Ammon's horn (tissue), 1 donor: ENCODE results near the gene TMEM117.
"Not testable (repeated sequence)": the region's sequence is repeated elsewhere in the genome, so short reads cannot be mapped to it uniquely, and the experiment has no call there.

ENCODE experiments used
- DNase-seq: peaks from one replicate; pipeline ENCODE4 v3.0.0-alpha.2; 2016; ENCODE audit warnings: low spot score

Gene TMEM117

GRCh38 chr12:44025499-44025898 is 189.6 kb downstream of the TMEM117 start:
- DNase-seq: no peak

DNA sequence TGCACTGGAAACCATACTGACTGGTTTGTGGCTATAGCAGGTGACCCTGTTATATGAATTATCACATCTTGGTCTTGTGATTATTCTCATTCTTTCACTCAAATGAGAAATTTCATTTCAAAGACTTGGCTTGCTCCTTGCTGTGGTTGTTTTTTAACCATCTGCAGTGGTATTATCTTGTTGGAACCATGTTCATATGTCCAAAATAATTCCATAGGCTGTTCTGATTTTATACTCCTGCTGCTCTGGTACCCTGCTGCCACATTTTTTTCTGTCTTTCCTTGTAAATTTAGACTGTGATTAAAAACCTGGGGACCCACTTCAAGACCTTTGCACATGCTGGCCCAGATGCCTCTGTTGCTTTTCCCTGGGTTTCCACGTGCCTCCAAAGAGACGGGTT is 190.2 kb downstream of the TMEM117 start:
- DNase-seq: no peak

- DNase-seq: not testable (repeated sequence)
These were observed 191.0 kb downstream of the TMEM117 start for GRCh38 chr12:44026926-44027325.

GRCh38 chr12:44029194-44029593 is 193.3 kb downstream of the TMEM117 start:
- DNase-seq: no peak

DNA sequence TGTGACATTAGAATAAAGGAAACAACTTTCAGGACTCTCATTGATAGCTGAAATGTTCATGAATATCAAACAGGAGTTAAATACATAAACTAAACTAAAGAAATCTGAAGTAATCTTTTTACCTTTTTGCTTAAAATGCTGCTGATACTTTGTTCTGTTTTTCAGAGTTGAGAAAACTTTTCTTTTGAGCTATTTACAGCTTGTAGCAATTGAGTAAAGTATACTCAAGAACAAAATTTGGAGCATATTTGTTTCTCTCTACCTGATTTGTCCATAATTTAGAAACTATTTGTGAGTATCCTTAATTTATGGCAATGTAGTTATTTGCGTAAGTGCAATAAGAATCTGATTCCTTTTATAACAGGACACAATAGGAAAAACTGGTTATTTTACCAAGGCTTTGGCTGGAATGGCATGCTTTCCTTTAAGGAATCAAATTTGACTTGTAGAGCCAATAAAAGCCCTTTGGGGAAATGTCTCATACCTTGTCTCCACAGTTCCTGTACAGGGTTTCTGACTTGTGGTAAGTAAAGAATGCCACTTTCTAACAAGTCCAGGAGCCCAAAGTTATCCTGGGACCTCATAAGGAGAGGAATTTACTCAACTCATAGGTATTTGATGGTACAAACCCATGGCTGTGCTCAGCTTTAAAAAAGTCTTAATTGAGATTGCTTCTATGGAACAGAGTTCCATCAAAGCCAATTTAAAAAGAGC is 195.7 kb downstream of the TMEM117 start:
- DNase-seq: no peak

DNA sequence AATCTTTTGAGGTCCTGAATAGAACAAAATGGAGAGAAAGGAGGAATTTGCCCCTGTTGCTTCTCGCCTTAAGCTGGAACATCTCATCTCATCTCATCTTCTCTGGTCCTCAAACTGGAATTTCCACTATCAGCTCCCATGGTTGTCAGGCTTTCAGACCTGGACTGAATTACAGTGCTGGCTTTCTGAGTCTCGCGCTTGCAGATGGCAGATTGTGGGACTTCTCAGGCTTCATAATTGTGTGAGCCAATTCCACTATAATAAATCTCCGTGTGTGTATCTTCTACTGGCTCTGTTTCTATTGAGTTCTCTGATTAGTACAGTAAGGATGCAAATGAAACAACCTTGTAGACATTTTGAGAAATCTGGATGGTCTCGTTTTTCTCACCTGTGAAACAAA is 199.0 kb downstream of the TMEM117 start:
- no peak for DNase-seq

DNA sequence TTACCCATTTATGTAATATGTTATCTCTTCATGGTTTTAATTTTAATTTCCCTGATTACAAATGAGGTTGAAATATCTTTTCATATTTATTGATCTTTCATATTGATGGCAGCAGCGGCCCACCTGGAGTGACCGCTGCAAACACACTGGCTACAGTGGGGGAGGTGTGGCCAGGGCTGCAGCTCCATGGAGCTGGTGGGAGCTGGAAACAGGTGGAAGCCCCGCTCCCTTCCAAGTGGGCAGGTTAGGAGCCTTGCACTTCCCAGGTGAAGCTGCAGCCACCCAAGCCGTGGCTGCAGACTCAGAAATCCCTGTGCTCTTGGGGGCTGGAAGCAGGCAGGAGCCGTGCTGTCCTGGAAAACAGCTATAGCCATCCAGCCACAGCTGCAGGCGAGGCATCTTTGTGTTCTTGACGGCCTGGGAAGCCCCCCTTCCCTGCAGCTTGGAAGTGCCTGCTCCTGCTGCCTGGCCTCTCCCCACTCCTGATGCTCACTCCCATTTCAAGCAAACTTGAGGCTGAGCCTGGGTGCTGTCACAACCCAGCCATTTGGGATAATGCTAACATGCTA is 201.1 kb downstream of the TMEM117 start:
- DNase-seq: no peak

DNA sequence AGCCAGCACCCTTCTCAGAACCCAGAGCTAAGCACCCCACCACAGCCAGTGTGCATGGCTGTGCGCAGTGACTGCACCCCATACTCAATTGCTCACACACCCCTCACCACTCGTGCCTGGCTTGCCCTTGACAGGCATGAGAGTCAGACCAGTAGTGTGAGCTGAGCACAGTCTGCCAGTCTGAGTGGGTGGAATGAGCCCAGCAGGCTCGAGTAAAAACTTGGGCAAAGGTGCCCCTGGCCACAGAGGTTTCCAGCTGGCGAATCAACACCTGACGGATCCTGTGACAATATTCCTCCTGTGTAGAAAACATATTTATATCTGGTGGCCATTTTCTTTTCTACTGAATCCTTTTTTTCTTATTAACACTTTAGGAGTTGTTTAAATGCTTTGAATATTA is 202.5 kb downstream of the TMEM117 start:
- DNase-seq: no peak

- not testable (repeated sequence) for DNase-seq
These were observed 208.6 kb downstream of the TMEM117 start for GRCh38 chr12:44044491-44044890.

DNA sequence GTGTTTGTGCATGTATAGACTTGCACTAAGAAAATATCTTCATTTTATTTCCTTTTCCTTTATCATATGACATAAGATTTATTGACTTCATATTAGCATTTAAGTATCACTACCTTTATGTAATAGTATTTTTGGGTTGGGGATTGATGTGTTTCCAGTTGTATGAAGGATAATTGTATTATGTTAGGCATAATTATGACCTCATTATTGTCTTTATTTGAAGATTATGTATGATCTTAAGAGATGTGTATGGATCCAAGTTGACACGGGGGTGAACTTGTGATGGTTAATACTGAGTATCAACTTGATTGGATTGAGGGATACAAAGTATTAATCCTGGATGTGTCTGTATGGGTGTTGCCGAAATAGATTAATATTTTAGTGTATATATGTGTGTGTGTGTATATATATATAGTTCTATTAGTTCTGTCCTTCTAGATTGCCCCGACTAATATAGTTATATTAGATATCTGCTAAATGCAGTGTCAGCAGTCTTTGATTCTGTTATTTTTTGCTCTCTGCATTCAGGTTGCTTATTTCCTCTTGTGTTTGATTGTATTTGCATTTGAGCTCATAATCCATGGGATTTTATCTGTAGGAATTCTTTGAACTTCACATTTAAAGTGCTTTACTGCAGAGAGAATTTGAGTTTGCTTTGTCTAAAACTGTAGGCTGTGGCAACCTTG is 211.0 kb downstream of the TMEM117 start:
- no peak for DNase-seq

GRCh38 chr12:44052554-44052953 is 216.7 kb downstream of the TMEM117 start:
- DNase-seq: no peak

- DNase-seq: no peak
These were observed 217.8 kb downstream of the TMEM117 start for GRCh38 chr12:44053549-44054127.

DNA sequence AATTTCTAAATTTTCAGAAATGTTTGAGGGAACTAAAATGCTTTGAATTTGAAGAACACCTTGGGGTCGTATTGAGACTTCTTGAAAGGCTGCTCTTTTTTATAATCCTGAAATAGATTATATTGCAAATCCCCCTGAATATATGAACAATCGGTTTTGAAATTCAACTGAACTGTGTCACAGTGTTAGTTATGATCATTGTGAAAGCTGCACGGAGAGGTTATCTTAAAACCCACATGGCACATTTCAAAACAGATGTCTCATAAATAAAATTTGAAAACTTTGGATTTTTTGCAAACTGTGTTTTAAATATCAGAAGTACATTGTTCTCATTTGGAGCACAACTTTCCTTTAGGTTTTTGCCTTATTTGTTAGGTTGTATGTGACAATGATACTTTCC is 218.4 kb downstream of the TMEM117 start:
- DNase-seq: no peak

GRCh38 chr12:44058366-44058765 is 222.5 kb downstream of the TMEM117 start:
- no peak for DNase-seq

- no peak for DNase-seq
These were observed 223.6 kb downstream of the TMEM117 start for GRCh38 chr12:44059476-44059875.

DNA sequence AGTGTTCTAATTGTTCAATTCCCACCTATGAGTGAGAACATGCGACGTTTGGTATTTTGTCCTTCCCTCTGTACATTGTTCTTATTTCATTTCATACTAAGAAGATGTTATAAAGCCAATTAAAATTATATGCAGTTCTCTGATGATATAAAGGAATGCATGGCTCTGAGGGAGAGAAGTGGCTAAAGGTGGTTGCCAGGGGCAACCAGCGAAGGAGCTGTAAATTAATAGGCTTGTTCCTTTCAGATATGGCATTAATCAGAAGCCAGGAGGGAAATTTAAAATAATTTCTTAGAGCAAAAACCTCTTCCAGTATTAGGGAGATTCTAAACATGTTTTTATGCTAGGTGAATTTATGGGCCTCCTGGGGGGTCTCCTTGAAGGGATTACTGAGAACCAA is 227.8 kb downstream of the TMEM117 start:
- DNase-seq: no peak

DNA sequence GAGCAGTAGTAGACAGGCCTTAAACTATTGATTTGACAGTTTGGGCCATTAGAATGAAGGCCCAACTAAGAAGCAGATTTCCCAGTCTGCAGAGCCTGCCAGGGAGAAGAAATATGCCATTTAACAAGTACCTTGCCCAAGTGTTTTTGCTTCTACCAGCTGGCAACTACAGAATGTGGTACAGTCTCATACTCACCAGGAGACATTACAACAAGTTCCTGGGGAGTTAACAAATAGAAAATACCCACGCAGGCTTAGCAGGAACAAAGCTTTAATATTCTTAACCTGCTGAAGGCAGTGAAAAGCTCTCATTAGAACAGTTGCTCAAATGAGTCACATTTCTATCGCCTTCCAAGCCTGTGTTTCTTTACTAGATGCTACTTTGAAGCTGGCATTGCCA is 241.0 kb downstream of the TMEM117 start:
- peak; percentile 39 for DNase-seq

- DNase-seq: no peak
These were observed 241.4 kb downstream of the TMEM117 start for GRCh38 chr12:44077294-44077693.

DNA sequence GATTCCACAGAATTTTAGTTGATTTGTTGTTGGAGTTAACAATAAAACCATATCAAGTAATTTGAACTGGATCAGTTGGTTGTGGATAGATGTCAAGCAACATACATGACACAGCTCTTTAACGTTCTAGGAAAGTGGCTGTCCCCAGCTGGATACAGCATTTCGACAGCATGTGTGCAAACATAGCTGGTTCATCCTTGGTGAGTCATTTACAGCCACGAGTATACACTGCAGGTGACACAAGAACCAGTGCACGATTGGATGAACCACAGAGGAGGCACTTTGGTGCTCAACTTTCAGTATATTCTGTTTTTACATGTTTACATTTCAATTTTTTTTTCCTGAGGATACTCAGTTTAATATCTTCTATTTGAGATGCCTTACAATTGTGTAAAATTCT is 242.4 kb downstream of the TMEM117 start:
- DNase-seq: no peak

GRCh38 chr12:44088647-44089046 is 252.8 kb downstream of the TMEM117 start:
- DNase-seq: no peak

- no peak for DNase-seq
These were observed 256.2 kb downstream of the TMEM117 start for GRCh38 chr12:44091948-44092606.

GRCh38 chr12:44098786-44099185 is 262.9 kb downstream of the TMEM117 start:
- DNase-seq: no peak

DNA sequence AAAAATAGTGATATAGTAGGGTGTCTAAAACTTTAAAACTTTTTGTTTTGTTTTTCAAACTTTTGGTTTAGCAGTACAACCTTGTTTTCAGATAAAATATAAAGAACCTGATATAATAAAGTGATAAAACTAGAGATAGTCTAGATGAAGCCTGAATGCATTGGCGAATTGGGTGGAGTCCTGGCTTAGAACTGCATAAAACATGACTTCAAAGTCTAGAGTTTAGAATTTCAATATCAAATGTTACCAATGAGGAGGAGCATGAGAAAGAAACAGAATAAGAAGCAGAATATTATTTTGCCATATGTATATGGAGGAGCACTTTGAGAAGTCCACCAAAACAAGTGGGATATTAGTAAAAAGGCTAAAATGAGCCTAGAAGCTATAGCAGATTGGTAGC is 263.6 kb downstream of the TMEM117 start:
- DNase-seq: no peak
